ENCODE results near the gene PRKCE. TPM values are rescaled to one million over a fixed set of nuclear protein-coding genes. Genes with fewer than 3 reads are reported as not detected.

The PRKCE gene
- total RNA-seq, 4 donors from 2014 or later, result 10.9 to 19.6 (median 14.9) TPM

GRCh38 chr2:45822272-45822630 is 170.8 kb downstream of the PRKCE start:
- no peak for TF ChIP-seq CTCF (IDR thresholded peaks at IDR 0.05; ENCODE audit: low read depth)

GRCh38 chr2:45823723-45824206 is 172.3 kb downstream of the PRKCE start:
- TF ChIP-seq CTCF (IDR thresholded peaks at IDR 0.05; ENCODE audit: low read depth), result no peak

GRCh38 chr2:45825001-45825651 is 173.7 kb downstream of the PRKCE start:
- no peak for TF ChIP-seq CTCF (IDR thresholded peaks at IDR 0.05; ENCODE audit: low read depth)

- TF ChIP-seq CTCF (IDR thresholded peaks at IDR 0.05; ENCODE audit: low read depth), result no peak
Measured at GRCh38 chr2:45826460-45826859, 175.0 kb downstream of the PRKCE start.

GRCh38 chr2:45826884-45827635 is 175.6 kb downstream of the PRKCE start:
- TF ChIP-seq CTCF (IDR thresholded peaks at IDR 0.05; ENCODE audit: low read depth), result no peak

- no peak for TF ChIP-seq CTCF (IDR thresholded peaks at IDR 0.05; ENCODE audit: low read depth)
Measured at GRCh38 chr2:45830322-45830721, 178.8 kb downstream of the PRKCE start.

- no peak for TF ChIP-seq CTCF (IDR thresholded peaks at IDR 0.05; ENCODE audit: low read depth)
Measured at GRCh38 chr2:45833301-45833967, 182.0 kb downstream of the PRKCE start.
